Measurements from ENCODE around the gene ZSWIM3. TPM values are rescaled to one million over a fixed set of nuclear protein-coding genes. Genes with fewer than 3 reads are reported as not detected.

The ZSWIM3 gene
- total and polyA plus RNA-seq, 8 donors: 0.46 to 2.2 (median 1.3) TPM

- FAIRE-seq (no peak), ATAC-seq (peak in 2 of 4 donors; percentile 7 to 33), DNase-seq (no peak)
- H3K4me3 ChIP-seq: no peak overlapping the region
- 80 to 82% methylated on average over 5 of the region's 5 CpGs for WGBS, 2 donors
- intact Hi-C loops (cut with DNase I): no loop called here
- peaks cover 0 to 49% (median 8%) of the 10 kb centered on the region in 3 donors for H3K36me3 ChIP-seq
- no peak overlapping the region for H3K27ac ChIP-seq
- H3K4me1 ChIP-seq: no peaks in the 10 kb centered on the region
- H3K27me3 ChIP-seq: no peaks in the 10 kb centered on the region
- no peak for TF ChIP-seq CTCF (IDR thresholded peaks at IDR 0.05)
- no peaks in the 10 kb centered on the region for H3K9me3 ChIP-seq
These were observed 15.1 kb upstream of the ZSWIM3 start for GRCh38 chr20:45842169-45842812.

- no peak for TF ChIP-seq CTCF (IDR thresholded peaks at IDR 0.05)
- Histone ChIP-seq H3K9me3 (no peaks in the 10 kb centered on the region), H3K4me1 (no peaks in the 10 kb centered on the region), H3K27ac (no peak overlapping the region), H3K27me3 (no peaks in the 10 kb centered on the region), H3K4me3 (no peak overlapping the region), H3K36me3 (peaks cover 0 to 50% (median 11%) of the 10 kb centered on the region in 3 donors)
- intact Hi-C loops (cut with DNase I): no loop called here
- DNase-seq (no peak), ATAC-seq (no peak), FAIRE-seq (no peak)
- 89 to 90% methylated on average over 14 of the region's 14 CpGs for WGBS, 2 donors
These were observed 13.9 kb upstream of the ZSWIM3 start for GRCh38 chr20:45843506-45843905.

GRCh38 chr20:45845452-45845851 lies 12.0 kb upstream of the ZSWIM3 start:
- Histone ChIP-seq H3K9me3 (no peaks in the 10 kb centered on the region), H3K36me3 (peaks cover 0 to 50% (median 11%) of the 10 kb centered on the region in 3 donors), H3K4me3 (no peak overlapping the region), H3K4me1 (no peaks in the 10 kb centered on the region), H3K27ac (no peak overlapping the region), H3K27me3 (no peaks in the 10 kb centered on the region)
- no peak for DNase-seq
- FAIRE-seq: no peak
- intact Hi-C loops (cut with DNase I): no loop called here
- ATAC-seq: no peak
- no peak for TF ChIP-seq CTCF (IDR thresholded peaks at IDR 0.05)

- WGBS, 2 donors: 92 to 96% methylated on average over 8 of the region's 8 CpGs
- Histone ChIP-seq H3K36me3 (peaks cover 0 to 29% (median 10%) of the 10 kb centered on the region in 3 donors), H3K27ac (no peak overlapping the region), H3K4me3 (no peak overlapping the region), H3K9me3 (no peaks in the 10 kb centered on the region), H3K27me3 (no peaks in the 10 kb centered on the region), H3K4me1 (no peaks in the 10 kb centered on the region)
- no peak for DNase-seq
- intact Hi-C loops (cut with DNase I): no loop called here
- TF ChIP-seq CTCF (IDR thresholded peaks at IDR 0.05): no peak
- no peak for ATAC-seq
- FAIRE-seq: no peak
These were observed 9.0 kb upstream of the ZSWIM3 start for GRCh38 chr20:45848421-45848820.

- DNase-seq (no peak), FAIRE-seq (no peak), ATAC-seq (no peak)
- Histone ChIP-seq H3K27ac (no peak overlapping the region), H3K4me1 (no peaks in the 10 kb centered on the region), H3K9me3 (no peaks in the 10 kb centered on the region), H3K27me3 (no peaks in the 10 kb centered on the region), H3K4me3 (no peak overlapping the region), H3K36me3 (peaks cover 0 to 22% (median 3%) of the 10 kb centered on the region in 3 donors)
- intact Hi-C loops (cut with DNase I): no loop called here
- no peak for TF ChIP-seq CTCF (IDR thresholded peaks at IDR 0.05)
- 92% methylated on average over 8 of the region's 8 CpGs for WGBS, 2 donors
These were observed 8.3 kb upstream of the ZSWIM3 start for GRCh38 chr20:45848969-45849582.
